ENCODE results near the gene LIFR.

Gene LIFR

GRCh38 chr5:38469707-38470267 is 86.7 kb downstream of the LIFR start:
- Histone ChIP-seq H4K20me1 (ENCODE audit: insufficient read depth) (no peaks in the 10 kb centered on the region), H3K79me2 (ENCODE audit: insufficient read depth, low read depth) (no peaks in the 10 kb centered on the region), H3K4me3 (IDR thresholded peaks at IDR 0.05; ENCODE audit: insufficient read depth, low read depth, low read length) (no peak overlapping the region), H3K4me1 (ENCODE audit: low read depth, poor library complexity, severe bottlenecking) (no peaks in the 10 kb centered on the region), H3K27ac (no peak overlapping the region), H2AFZ (ENCODE audit: low read depth) (no peak overlapping the region), H3K4me2 (no peak overlapping the region), H3K36me3 (ENCODE audit: insufficient read depth) (no peaks in the 10 kb centered on the region), H3K27me3 (ENCODE audit: insufficient read depth, low read depth) (no peaks in the 10 kb centered on the region), H3K9ac (no peak overlapping the region)
- no peak for TF ChIP-seq CTCF (conservative IDR thresholded peaks at IDR 0.05; ENCODE audit: low read depth, low read length)

- Histone ChIP-seq H3K4me3 (IDR thresholded peaks at IDR 0.05; ENCODE audit: insufficient read depth, low read depth, low read length) (no peak overlapping the region), H2AFZ (ENCODE audit: low read depth) (no peak overlapping the region), H3K27ac (no peak overlapping the region), H3K79me2 (ENCODE audit: insufficient read depth, low read depth) (no peaks in the 10 kb centered on the region), H3K4me2 (no peak overlapping the region), H3K9ac (no peak overlapping the region), H3K36me3 (ENCODE audit: insufficient read depth) (no peaks in the 10 kb centered on the region), H4K20me1 (ENCODE audit: insufficient read depth) (no peaks in the 10 kb centered on the region), H3K4me1 (ENCODE audit: low read depth, poor library complexity, severe bottlenecking) (no peaks in the 10 kb centered on the region), H3K27me3 (ENCODE audit: insufficient read depth, low read depth) (no peaks in the 10 kb centered on the region)
- no peak for TF ChIP-seq CTCF (conservative IDR thresholded peaks at IDR 0.05; ENCODE audit: low read depth, low read length)
These were observed 87.3 kb downstream of the LIFR start for GRCh38 chr5:38468978-38469706.

- H3K27ac ChIP-seq, result no peak overlapping the region
- no peak overlapping the region for H3K4me2 ChIP-seq
- H3K27me3 ChIP-seq (ENCODE audit: insufficient read depth, low read depth), result no peaks in the 10 kb centered on the region
- no peak overlapping the region for H3K9ac ChIP-seq
- H4K20me1 ChIP-seq (ENCODE audit: insufficient read depth), result no peaks in the 10 kb centered on the region
- H3K4me3 ChIP-seq (IDR thresholded peaks at IDR 0.05; ENCODE audit: insufficient read depth, low read depth, low read length), result no peak overlapping the region
- TF ChIP-seq CTCF (conservative IDR thresholded peaks at IDR 0.05; ENCODE audit: low read depth, low read length), result no peak
- no peaks in the 10 kb centered on the region for H3K4me1 ChIP-seq (ENCODE audit: low read depth, poor library complexity, severe bottlenecking)
- no peaks in the 10 kb centered on the region for H3K79me2 ChIP-seq (ENCODE audit: insufficient read depth, low read depth)
- H2AFZ ChIP-seq (ENCODE audit: low read depth), result no peak overlapping the region
- H3K36me3 ChIP-seq (ENCODE audit: insufficient read depth), result no peaks in the 10 kb centered on the region
These were observed 88.2 kb downstream of the LIFR start for GRCh38 chr5:38468202-38468673.

- no peaks in the 10 kb centered on the region for H3K79me2 ChIP-seq (ENCODE audit: insufficient read depth, low read depth)
- no peak for TF ChIP-seq CTCF (conservative IDR thresholded peaks at IDR 0.05; ENCODE audit: low read depth, low read length)
- no peak overlapping the region for H3K27ac ChIP-seq
- H3K4me3 ChIP-seq (IDR thresholded peaks at IDR 0.05; ENCODE audit: insufficient read depth, low read depth, low read length), result no peak overlapping the region
- no peaks in the 10 kb centered on the region for H3K4me1 ChIP-seq (ENCODE audit: low read depth, poor library complexity, severe bottlenecking)
- H2AFZ ChIP-seq (ENCODE audit: low read depth), result no peak overlapping the region
- no peak overlapping the region for H3K9ac ChIP-seq
- H3K36me3 ChIP-seq (ENCODE audit: insufficient read depth), result no peaks in the 10 kb centered on the region
- no peak overlapping the region for H3K4me2 ChIP-seq
- H3K27me3 ChIP-seq (ENCODE audit: insufficient read depth, low read depth), result no peaks in the 10 kb centered on the region
- no peaks in the 10 kb centered on the region for H4K20me1 ChIP-seq (ENCODE audit: insufficient read depth)
These were observed 88.9 kb downstream of the LIFR start for GRCh38 chr5:38467353-38468040.

Data from KMS-11 (cell line).